ENCODE measurements around the gene PSD2. TPM values are rescaled to one million over a fixed set of nuclear protein-coding genes. Genes with fewer than 3 reads are reported as not detected.

PSD2 gene
- under 1 TPM; 0.09 to 0.13 TPM for total RNA-seq
- long read RNA-seq: 0 reads

DNA sequence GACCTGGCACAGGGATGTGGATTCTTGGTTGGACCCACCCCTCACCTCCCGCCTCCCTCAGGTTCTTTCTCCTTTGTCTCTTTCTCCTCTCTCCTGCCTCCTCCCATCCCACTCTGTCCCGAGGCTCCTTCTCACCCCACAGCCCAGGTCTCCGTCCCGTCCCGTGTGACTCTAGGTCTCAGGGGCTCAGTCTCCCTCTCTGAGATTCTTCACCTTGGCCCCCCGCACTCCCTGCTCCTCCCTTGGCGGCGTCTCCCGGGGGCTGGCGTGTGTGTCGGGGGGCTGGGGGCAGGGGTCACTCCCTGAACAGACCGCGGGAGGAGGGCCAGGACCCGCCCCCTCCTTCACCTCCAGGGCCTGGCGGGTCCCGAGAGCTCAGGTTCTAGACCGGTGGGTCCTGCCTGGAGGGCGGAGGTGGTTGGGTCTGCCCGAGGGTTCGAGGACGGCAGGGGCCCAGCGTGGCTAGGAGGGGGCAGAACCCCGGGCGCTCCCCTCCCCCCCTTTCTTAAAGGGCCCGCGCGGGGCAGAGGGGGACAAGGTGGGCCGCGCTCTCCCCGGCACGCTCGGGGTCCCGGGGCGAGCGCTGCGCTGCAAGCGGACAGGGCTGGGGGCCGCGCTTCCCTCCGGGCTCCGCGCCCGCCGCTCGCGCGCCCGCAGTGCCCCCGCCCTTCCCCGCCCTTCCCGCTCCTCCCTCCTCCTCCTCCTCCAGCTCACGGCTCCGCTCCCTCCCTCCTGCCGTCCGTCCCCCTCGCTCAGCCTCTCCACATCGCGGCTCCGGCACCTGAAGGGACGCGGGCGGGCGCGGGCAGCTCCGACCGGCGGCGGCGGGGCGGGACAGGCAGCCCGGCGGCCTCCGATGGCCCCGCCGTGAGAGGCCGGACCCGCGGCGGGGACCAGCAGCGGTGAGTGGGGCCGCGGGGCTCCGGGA is at the start of gene PSD2:
Gene PSD2 (plus strand): TSS at position 735 of the 928 bp plus-strand sequence. CDS start 13,633 bp downstream, outside the sequence.
- intact Hi-C loops (cut with DNase I): no loop called here
- DNase-seq (no peak), ATAC-seq (peak; percentile 64 to 73)

DNA sequence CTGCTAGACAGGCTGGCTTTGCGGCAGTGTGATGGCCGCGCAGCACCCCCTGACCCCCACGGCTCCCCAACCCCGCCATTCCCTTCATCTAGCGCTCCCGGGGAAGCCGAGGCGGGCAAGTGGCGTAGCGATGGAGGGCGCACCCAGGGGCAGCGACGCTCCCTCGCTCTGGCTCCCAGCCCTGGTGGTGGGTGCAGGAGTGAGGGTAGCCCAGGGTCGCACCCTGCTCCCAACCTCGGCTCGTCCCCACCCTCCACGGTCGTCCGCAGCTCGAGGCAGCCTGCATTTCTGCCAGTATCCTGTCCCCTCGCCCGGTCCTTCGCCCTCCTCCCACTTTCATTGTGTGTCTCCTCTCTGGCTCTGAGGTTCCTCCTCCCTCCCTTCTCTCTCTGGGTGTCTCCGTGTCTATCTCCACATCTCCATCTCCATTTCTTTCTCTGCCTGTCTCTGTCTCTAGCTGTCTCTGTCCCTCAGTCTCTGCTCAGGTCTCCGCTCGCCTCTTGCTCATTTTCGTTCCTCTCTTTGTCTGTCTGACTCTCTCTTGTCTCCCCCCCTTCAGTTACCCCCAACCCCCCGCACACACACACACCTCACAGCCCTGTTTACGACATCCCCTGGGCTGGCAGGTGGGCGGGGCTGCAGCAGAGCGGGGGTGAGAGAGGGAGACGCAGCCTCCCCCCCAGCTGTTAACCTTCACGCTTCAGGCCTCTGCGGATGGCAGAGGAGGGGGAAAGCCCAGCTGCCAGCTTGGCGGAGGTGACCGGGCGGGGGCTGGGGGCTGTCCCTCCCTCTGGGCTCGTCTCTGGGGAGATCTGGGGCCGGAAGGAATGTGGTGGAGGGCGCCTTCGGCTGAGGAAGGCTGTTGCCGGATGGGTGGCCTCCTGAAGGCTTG is 48.7 kb upstream of the PSD2 start:
- DNase-seq (peak; percentile 52), ATAC-seq (peak; percentile 14 to 26)
- intact Hi-C loops (cut with DNase I): no loop called here

DNA sequence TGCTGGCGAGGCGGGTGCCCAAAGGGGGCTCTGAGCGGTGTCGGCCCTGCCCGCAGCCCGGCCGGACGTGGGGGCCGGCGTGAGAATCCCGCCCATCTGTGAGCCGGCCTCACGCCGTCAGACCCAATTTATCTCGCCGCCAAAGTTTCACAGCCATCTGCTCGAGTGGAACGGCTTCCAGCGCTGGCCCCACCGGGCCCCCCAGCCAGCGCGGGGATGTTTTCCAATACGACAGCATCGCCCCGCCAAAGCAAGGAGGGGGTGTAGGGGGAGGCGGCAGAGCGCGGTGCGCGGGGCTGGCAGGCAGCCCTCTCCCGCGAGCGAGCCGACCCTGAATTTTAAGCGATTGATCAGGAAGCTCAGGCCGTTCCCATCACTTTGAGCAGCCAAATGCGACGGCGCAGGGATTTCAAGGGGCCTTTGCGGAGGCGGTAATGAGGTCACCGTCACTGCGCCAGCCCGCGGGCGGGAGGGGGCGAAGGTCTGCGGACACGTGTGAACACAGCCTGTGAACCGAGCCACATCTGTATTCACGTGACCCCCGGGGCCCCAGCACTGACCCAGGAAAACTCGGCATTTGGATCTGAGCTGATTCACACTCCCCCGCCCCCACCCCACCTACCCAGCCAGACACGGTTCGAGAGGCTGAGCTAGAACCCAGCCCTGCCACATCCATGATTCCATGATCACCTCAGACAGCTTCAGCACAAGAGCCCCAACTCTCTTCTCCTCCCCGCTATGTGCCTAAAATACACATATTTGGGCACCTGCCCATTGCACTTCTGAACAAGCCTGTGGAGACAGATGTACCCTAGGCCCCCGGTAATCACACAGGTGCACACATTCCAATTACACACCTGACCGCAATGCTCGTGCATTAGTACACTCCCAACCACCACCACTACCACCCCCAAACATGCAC is 47.8 kb upstream of the PSD2 start:
- DNase-seq: peak; percentile 74
- peak in 1 of 2 donors; percentile 14 for ATAC-seq
- intact Hi-C loops (cut with DNase I): no loop called here

DNA sequence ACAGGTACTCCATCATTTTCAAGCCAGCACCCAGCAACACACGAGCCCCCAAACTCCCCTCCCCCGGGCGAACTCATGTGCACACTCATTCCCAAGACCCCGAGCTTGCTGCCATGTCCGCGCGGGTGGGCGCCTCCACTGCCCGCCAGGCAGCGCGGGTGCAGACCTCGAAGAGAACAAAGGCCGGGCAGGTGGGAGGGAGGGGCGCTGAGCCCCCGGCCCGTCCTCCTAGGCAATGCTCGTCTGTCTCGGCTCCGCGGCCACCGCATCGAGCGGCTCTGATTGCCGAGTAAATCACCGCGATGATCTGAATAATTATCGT is 47.1 kb upstream of the PSD2 start:
- no peak for DNase-seq
- intact Hi-C loops (cut with DNase I): no loop called here
- ATAC-seq: no peak

DNA sequence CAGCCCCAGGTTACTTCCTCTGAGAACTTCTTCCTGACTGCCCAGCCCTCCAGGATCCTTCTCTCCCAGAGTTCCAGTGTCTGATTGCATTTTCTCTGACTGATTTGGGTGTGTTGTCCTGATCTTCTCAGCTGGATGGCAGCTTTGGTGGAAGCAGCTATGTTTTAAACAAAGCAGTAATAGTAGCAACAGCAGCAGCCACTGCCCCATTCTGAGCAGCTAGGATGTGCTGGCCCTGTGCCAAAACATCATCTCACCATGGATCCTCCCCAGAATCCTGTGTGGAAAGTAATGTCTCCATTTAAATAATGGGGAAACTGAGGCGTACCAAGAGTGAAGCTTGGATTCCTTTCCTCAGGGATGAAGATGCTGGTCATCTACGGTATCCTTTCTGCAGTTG is 46.4 kb upstream of the PSD2 start:
- no peak for DNase-seq
- intact Hi-C loops (cut with DNase I): no loop called here
- ATAC-seq: no peak

DNA sequence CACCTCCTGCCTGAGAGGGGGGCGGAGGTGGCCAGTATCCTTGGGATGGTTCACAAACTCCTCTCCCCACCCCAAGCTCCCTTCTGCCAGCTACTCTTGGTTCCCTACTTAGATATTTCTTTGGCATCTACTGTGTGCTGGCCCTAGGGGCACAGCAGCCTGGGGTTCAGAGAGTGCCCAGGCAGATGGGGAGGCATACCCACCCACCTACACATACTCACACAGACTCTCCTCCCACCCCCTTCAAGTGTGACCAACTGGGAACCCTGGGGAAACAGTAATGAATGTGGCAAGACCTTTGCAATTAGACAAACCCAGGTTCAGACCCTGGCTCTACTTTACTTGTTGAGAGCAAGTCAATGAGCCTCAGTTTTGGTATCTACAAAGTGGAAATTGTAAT is 44.4 kb upstream of the PSD2 start:
- DNase-seq (no peak), ATAC-seq (no peak)
- intact Hi-C loops (cut with DNase I): no loop called here

DNA sequence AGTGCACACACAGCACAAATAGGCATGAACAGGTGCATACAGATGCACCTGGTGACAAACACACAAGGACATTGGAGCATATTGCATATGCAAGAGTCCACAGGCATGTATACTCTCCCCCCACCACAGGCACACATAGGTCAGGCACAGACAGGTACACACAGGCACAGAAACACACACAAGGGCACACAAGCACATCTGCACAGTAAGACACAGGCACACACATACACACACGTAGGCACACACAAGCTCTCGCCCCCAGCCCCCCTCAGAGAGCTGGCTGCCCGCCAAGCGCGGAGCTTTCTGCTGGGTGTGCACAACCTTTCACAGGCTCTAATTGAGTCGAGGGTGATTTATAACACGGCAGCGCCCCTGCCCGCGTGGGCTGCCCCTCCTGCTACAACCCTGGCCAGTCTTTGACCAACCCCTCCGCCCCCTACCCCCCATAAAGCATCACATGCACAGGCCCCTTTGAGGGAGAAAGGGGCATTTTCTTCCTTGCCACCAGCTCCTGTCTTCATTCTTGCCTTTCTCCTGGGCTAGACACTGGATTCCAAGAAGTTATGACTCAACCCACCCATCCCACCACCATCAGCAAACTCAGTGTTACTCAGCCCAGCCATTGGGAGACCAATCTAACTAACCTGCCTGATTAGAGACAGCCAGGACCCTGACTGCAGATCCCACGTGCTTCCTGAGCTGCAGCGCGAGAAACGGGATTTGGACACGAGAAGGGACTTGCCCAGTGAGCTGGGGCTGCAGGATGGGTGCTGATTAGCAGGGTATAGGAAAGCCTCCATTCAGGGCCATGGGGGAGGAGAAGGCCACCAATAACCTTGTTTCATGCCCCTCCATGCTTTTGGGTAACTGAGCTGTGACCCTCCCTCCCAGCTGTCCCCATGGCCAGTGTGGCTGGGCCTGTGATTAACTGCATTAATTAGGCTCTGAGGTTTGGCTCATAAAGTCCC is 42.8 kb upstream of the PSD2 start:
- intact Hi-C loops (cut with DNase I): no loop called here
- no peak for ATAC-seq
- no peak for DNase-seq

DNA sequence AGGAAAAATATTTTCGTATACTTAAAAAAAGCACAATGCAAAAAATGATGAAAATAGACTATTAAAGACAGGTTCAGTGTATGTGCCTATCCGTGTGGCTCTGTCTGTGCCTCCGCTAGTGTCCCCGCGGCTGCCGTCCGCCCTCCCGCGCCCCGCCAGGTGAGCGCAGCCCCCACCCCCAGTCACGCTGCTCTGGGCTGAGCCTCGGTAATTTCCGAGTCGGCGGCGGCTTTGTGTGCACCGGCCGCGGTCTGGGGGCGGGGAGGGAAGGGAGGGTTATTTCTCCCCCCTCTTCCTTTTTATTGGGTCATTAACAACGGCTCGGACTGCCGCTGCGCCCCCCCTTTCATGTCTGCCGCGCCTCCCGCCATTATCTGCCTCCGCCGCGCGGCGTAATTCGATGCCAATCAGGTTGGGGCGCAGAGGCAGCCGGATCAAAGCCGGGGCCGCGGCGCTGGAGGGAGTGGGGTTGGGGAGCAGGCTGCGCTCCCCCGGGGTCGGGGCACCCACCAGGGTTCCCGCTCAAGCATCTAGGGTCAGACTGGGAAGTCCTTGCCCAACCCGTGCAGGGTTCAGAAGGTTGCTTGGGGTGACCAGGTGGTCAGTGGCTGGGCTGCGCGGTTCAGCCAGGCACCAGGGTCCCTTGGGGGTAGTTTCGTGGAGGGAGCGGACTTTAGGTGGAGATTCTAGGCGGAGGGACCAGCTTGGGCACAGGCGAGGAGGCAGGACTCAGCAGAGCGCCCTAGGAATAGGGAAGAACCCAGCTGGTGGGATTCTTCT is 39.5 kb upstream of the PSD2 start:
- intact Hi-C loops (cut with DNase I): no loop called here
- ATAC-seq (no peak), DNase-seq (no peak)

DNA sequence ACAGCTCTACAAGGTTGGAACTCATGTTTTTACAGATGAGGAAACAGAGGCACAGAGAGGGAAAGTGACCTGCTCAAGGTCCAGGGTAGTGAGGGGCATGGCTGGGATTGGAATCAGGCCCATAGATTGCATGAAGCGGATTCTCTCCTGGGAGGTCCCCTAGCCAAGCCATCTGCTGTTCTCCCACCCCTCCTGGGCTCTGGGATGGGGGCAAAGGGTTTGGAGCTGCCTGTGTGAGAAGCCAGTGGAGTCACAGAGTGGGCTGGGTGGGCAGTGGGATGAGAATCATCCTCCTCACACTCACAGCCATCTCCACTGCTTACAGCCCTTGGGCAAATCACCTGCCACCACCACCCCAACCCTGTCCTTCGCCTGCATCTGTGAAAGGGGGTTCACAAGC is 38.6 kb upstream of the PSD2 start:
- DNase-seq (no peak), ATAC-seq (no peak)
- intact Hi-C loops (cut with DNase I): no loop called here

DNA sequence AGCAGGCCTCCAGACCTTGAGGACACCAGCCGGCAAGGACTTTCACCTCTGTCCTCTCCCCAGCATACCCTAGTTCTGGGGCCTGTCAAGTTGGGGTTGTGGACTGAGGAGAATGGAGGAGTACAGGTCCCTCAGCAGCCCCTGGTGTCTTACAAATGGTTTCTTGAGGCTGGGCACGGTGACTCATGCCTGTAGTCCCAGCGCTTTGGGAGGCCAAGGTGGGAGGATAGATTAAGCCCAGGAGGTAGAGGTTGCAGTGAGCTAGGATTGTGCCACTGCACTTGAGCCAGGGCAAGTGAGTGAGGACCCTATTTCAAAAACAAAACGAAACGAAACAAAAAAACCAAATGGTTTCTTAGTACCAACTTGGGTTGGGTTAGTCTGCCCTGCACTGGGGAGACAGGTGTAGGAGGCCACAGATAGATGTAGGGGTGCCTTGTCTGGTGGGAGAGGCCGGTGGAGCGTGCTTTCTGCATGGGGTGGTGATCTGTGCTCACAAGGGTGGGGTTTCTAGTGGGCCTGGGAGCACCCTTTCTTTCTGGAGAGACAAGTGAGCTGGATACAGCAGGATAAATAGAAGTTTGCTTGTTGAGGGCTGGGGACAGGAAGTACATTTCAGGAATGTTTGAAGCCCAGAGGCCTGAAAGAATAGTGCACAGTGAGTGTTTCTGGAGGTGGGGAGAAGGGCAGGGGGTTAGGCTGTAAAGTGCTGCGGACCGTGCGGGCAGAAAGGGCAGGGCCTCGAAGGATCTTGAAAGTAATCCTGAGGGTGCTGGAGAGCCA is 37.7 kb upstream of the PSD2 start:
- DNase-seq: no peak

DNA sequence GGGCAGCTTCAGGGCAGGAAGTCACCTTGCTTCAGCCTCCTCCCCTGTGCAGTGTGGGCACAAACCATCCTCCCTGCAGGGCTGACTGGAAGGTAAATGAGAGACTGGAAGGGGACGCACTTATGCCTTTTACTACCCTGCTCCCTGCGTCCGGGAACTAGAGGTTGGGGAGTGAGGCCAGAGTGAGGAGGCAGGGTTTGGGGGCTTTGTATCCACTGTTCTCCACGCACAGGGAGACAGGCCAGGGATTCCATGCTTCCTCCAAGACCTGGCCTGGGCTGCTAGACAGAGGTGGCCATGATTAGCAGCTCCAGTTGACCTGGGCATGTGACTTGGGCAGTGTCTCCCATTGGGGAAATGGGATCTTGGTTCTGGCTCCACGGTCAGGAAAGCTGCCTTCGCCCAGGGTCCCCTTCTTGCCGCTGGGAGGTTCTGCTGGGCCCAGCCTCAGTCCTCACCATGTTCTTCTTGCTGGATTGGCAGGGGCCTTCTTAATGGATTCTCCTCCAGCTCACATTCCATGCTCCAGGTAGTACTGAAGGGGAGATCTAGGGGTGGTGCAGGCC is 37.0 kb upstream of the PSD2 start:
- ATAC-seq (no peak), DNase-seq (no peak)
- intact Hi-C loops (cut with DNase I): no loop called here

More for the DNA sequence above, 37.7 kb upstream of the PSD2 start:
- intact Hi-C loops (cut with DNase I): no loop called here
- ATAC-seq: no peak

DNA sequence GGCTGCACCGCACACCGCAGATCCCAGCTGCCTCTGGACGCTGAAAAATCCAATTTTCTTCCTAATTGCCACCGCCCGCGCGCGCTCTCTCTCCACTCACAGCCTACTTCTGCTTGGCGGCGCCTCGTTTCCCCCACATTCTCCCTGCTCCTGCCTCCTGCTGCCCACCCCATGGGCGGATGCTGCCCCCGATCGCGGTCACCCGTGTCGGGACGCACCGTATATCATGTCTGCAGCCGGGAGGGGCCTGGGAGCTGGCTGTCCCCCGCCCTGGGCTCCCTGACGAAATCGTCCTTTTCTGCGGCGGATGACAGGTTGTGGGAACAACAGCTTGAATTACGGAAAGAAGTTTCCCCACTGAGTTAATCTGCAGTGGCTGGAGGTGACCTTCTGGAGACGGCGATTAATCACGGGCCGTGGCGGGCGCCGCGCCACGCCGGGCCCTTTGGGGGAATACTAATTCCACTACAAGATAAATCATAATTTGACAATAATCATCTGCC is 36.3 kb upstream of the PSD2 start:
- intact Hi-C loops (cut with DNase I): no loop called here
- ATAC-seq (no peak), DNase-seq (no peak)

DNA sequence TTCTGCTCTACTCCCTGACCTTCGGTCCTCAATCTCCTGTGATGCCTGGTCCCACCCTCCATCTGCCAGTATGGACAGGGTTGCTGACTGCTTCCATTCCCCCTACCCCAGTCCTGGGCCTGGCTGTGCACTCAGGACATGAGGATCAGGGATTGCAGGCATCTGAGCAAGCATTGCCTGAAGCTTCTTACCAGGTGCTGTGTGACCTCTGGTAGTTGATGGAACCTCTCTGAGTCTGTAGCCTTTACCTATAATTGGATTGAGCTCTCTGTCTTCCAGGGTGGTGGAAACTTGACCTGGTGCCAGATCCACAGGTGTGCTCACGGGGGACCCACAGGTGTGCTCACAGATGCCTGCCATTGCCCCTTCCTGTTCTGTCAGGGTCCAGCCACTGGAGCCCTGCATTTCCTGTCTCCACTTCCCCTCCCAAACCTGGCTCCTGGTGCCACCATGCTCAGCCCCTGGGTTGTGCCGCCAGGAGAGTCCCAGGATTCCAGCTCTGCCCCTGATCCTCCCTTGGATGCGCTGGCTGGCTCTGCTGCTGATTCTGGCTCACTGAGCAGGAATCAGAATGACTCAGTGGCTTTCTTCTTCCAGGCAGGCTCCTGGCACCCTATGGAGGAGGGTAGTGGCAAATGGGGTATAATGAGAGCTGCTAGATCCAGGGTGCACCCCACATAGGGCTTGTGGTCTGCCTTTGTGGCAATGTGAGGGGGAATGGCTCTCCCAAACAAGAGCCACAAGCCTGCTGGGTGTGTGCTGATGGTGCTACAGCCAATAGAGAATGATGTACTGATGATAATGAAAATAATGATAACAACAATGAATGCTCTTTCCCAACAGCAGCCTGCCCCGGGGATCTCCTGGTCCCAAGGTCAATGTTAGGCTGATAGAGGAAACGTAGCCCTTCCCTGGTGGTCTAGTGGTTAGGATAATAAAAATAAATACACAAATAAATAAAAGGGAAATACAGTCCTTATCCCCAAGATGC is 35.2 kb upstream of the PSD2 start:
- ATAC-seq: peak in 1 of 2 donors; percentile 17
- intact Hi-C loops (cut with DNase I): loop anchor here (10.0 kb wide), 1 partner anchor 66 kb away; no protein-coding TSS in a partner anchor
- no peak for DNase-seq

DNA sequence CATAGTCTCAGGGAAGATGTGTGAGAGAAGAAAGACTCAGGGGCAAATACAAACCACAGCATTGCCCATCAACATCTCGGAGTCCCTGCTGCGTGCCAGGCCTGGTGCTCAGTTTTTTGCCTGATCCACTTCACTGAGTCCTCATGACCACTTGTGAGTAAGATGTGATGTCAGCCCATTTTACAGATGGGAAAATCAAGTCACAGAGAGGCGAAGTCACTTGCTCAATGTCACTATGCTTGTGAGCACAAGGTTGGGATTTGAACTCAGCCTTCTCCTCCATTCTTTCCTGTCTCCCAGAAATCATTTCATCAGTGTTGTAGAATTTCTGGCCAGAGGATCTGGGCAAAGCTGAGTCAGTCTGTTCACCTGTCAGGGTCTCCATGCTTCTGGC is 34.6 kb upstream of the PSD2 start:
- ATAC-seq: no peak
- intact Hi-C loops (cut with DNase I): loop anchor here (10.0 kb wide), 1 partner anchor 66 kb away; no protein-coding TSS in a partner anchor
- no peak for DNase-seq

DNA sequence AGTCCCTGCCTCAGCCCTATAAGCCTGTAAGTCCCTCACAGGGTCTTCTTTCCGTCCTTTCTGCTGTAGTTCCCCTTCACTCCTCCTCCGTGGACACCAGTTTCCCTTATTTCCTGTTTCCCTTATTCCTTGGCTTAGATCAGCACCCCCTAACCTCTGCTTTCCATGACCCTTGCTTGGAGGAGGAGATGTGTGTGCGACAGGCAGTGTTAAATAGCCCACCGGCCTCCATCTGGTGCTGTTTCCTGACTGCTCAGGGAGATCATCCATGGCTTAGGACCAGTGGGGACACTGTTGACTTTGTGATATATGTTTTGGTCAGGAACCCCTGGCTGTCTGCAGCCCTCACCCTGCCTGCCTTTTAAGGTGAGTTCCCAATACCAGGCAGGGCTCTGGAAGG is 34.1 kb upstream of the PSD2 start:
- DNase-seq (no peak), ATAC-seq (no peak)
- intact Hi-C loops (cut with DNase I): loop anchor here (10.0 kb wide), 1 partner anchor 67 kb away; no protein-coding TSS in a partner anchor
